Thoracic aorta endothelial cell (primary cell): ENCODE data around the gene TIMP3. TPM values are rescaled to one million over a fixed set of nuclear protein-coding genes. Genes with fewer than 3 reads are reported as not detected.

ENCODE experiments used
- total RNA-seq: library from RNA; depleted of rRNA; stranded (reverse); fragments of >200 nt; gene quantifications from 2 replicates; pipeline ENCODE4 v1.2.3, GENCODE V29; 2012

The TIMP3 gene
- total RNA-seq = 0.29 and 0.40 TPM in 2 replicates

GRCh38 chr22:32801537-32802236 is at the start of gene TIMP3:
TSS of gene TIMP3 (plus strand) at chr22:32801705. CDS start at chr22:32802002, 297 bp downstream.

